Spleen (tissue), 11 donors: Measurements from ENCODE around the gene OBSCN. TPM values are rescaled to one million over a fixed set of nuclear protein-coding genes. Genes with fewer than 3 reads are reported as not detected.
"Not testable (repeated sequence)": the region's sequence is repeated elsewhere in the genome, so short reads cannot be mapped to it uniquely, and the experiment has no call there.

Source experiments
- DNase-seq: peaks from one replicate; pipeline ENCODE4 v3.0.0-alpha.2; 2020
- H3K27ac ChIP-seq, 8 donors: fragments of 200-600 bp; sonication (generic) in 7 of 8; 1 replicate in 4 of 8; 2 replicates in 4 of 8; pipeline versions ENCODE4 v1.5.0 to v1.8.0; 2016 to 2021; ENCODE audit warnings: inconsistent platforms in 4 of 8, mild to moderate bottlenecking in 4 of 8, moderate library complexity in 1 of 8
- H3K27me3 ChIP-seq, 7 donors: fragments of 200-600 bp; sonication (generic) in 6 of 7; replicated peaks in 1 of 7; 1 replicate in 4 of 7; 2 replicates in 3 of 7; pipeline versions ENCODE4 v1.5.0 to v1.8.0; 2016 to 2021; ENCODE audit warnings: inconsistent platforms in 3 of 7, mild to moderate bottlenecking in 1 of 7
- H3K36me3 ChIP-seq, 6 donors: fragments of 200-600 bp; sonication (generic) in 5 of 6; 1 replicate in 4 of 6; 2 replicates in 2 of 6; pipeline versions ENCODE4 v1.5.0 to v1.8.0; 2016 to 2021; ENCODE audit warnings: inconsistent platforms in 2 of 6
- H3K4me1 ChIP-seq, 6 donors: fragments of 200-600 bp; sonication (generic) in 5 of 6; 1 replicate in 3 of 6; 2 replicates in 3 of 6; pipeline versions ENCODE4 v1.5.0 to v1.8.0; 2016 to 2021; ENCODE audit warnings: inconsistent platforms in 3 of 6
- H3K4me3 ChIP-seq, 8 donors: fragments of 200-600 bp; sonication (generic) in 7 of 8; 1 replicate in 4 of 8; 2 replicates in 4 of 8; pipeline versions ENCODE4 v1.5.0 to v1.8.0; 2016 to 2021; ENCODE audit warnings: inconsistent platforms in 4 of 8, mild to moderate bottlenecking in 4 of 8, moderate library complexity in 2 of 8
- H3K9me3 ChIP-seq, 8 donors: fragments of 200-600 bp; sonication (generic) in 7 of 8; 1 replicate in 4 of 8; 2 replicates in 4 of 8; pipeline versions ENCODE4 v1.5.0 to v1.8.0; 2016 to 2021; ENCODE audit warnings: inconsistent platforms in 4 of 8
- CTCF ChIP-seq, 11 experiments: fragments of 200-600 bp in 7 of 11; fragments of 450-650 bp in 4 of 11; sonication (generic) in 4 of 11; IDR thresholded peaks in 8 of 11; conservative IDR thresholded peaks in 3 of 11; 1 replicate in 7 of 11; 2 replicates in 4 of 11; pipeline versions ENCODE4 v1.4.0 to v1.8.0; 2016 to 2021; ENCODE audit warnings: antibody characterized with exemption in 11 of 11, inconsistent platforms in 4 of 11, mild to moderate bottlenecking in 1 of 11
- POLR2A ChIP-seq, 3 donors: fragments of 450-650 bp; IDR thresholded peaks; one replicate each; pipeline ENCODE4 v1.5.1; 2017; ENCODE audit warnings: antibody characterized with exemption in 3 of 3, mild to moderate bottlenecking in 1 of 3
- POLR2AphosphoS5 ChIP-seq, 3 donors: sonication (generic); formaldehyde crosslinking; IDR thresholded peaks; one replicate each; pipeline ENCODE4 v1.5.1; 2017; ENCODE audit warnings: antibody characterized with exemption in 3 of 3
- WGBS, 5 donors: extraction: QIAGEN DNeasy Blood & Tissue Kit in 3 of 5; methylation state at CpG; one replicate each; pipeline versions ENCODE4 v1.1.5 to v1.1.7; 2013 to 2018; 5-methylcytosine and 5-hydroxymethylcytosine counted together
- intact Hi-C: fragments of 100-400 bp; cut with DNase I; formaldehyde crosslinking; loops from one replicate; pipeline ENCODE4 v1.15.0; 2023; ENCODE audit warnings: low total_unique reads
- polyA plus RNA-seq, 3 donors: library from polyadenylated mRNA; stranded (reverse); fragments of 200-250 nt; gene quantifications; one replicate each; pipeline ENCODE4 v1.2.1, GENCODE V29; 2013
- total RNA-seq, 7 donors: library from RNA; depleted of rRNA in 3 of 7; stranded (reverse); fragments of >200 nt in 3 of 7; fragmentation: NEBNext Ultra II Directional in 4 of 7; extraction: Animal tissue kit (Norgen Biotek cat#: 25700) in 4 of 7; gene quantifications; one replicate each; pipeline versions ENCODE4 v1.1.0 to v1.2.1, GENCODE V29; 2016 to 2021
- donor health status: healthy with polysubstance abuse.
- donor health status: DM: no; HTN: no; CAD: no; lungs with moderate emphysema.
- donor health status: DM: no; HTN: no; CAD: no.
- donor health status: Bipolar disorder and iron deficiency.
- donor health status: healthy.
- donor health status: DM: no; HTN: no; CAD: no.
- donor health status: DM: yes; HTN: yes; CAD: no.

OBSCN gene
- total and polyA plus RNA-seq, 10 donors, result 12.6 to 71.7 (median 41.9) TPM

GRCh38 chr1:228267962-228268880 lies 60.4 kb downstream of the OBSCN start:
- Histone ChIP-seq H3K9me3 (no peaks in the 10 kb centered on the region), H3K27ac (no peak overlapping the region), H3K4me1 (no peaks in the 10 kb centered on the region), H3K27me3 (no peaks in the 10 kb centered on the region), H3K4me3 (no peak overlapping the region), H3K36me3 (peaks cover 0 to 9% (median 4%) of the 10 kb centered on the region in 6 donors)
- WGBS, 5 donors, result 83 to 95% (median 90%) methylated on average over 21 to 22 of the region's 22 CpGs
- TF ChIP-seq POLR2A (IDR thresholded peaks at IDR 0.05), result no peak
- TF ChIP-seq POLR2AphosphoS5 (IDR thresholded peaks at IDR 0.05), result no peak
- no peak for TF ChIP-seq CTCF (IDR thresholded peaks at IDR 0.05 in 8 of 11, conservative IDR thresholded peaks at IDR 0.05 in 3 of 11)
- no peak for DNase-seq
- intact Hi-C loops, result no loop called here

- 89 to 96% (median 93%) methylated on average over 8 of the region's 8 CpGs for WGBS, 5 donors
- H3K27ac ChIP-seq, result no peak overlapping the region
- DNase-seq, result no peak
These were observed 61.0 kb downstream of the OBSCN start for GRCh38 chr1:228268881-228269265.

GRCh38 chr1:228269431-228269830 lies 61.6 kb downstream of the OBSCN start:
- H3K27me3 ChIP-seq, H3K27ac ChIP-seq, H3K4me3 ChIP-seq, H3K4me1 ChIP-seq, H3K9me3 ChIP-seq, DNase-seq, intact Hi-C loops: not testable (repeated sequence)
- peaks cover 0 to 19% (median 5%) of the 10 kb centered on the region in 6 donors for H3K36me3 ChIP-seq
- WGBS, 5 donors, result 89 to 99% (median 94%) methylated on average over 8 to 17 of the region's 17 CpGs

More at GRCh38 chr1:228268881-228269265, 61.0 kb downstream of the OBSCN start:
- H3K4me1 ChIP-seq, result no peaks in the 10 kb centered on the region
- intact Hi-C loops, result no loop called here
- H3K4me3 ChIP-seq, result no peak overlapping the region
- no peak for TF ChIP-seq CTCF (IDR thresholded peaks at IDR 0.05 in 8 of 11, conservative IDR thresholded peaks at IDR 0.05 in 3 of 11)
- no peak for TF ChIP-seq POLR2AphosphoS5 (IDR thresholded peaks at IDR 0.05)
- TF ChIP-seq POLR2A (IDR thresholded peaks at IDR 0.05), result no peak
- H3K9me3 ChIP-seq, result no peaks in the 10 kb centered on the region
- no peaks in the 10 kb centered on the region for H3K27me3 ChIP-seq
- H3K36me3 ChIP-seq, result peaks cover 0 to 13% (median 4%) of the 10 kb centered on the region in 6 donors

GRCh38 chr1:228270032-228270431 lies 62.2 kb downstream of the OBSCN start:
- no peak for DNase-seq
- Histone ChIP-seq H3K27ac (peak overlapping the region in 3 of 8 donors; percentile 35 to 41 (median 40)), H3K9me3 (no peaks in the 10 kb centered on the region), H3K4me1 (peaks cover 0 to 11% (median 6%) of the 10 kb centered on the region in 6 donors), H3K4me3 (no peak overlapping the region), H3K27me3 (no peaks in the 10 kb centered on the region), H3K36me3 (peaks cover 0 to 19% (median 5%) of the 10 kb centered on the region in 6 donors)
- intact Hi-C loops, result loop anchor here (10.0 kb wide), 1 partner anchor 145 kb away; no protein-coding TSS in a partner anchor
- TF ChIP-seq POLR2A (IDR thresholded peaks at IDR 0.05) (no peak), CTCF (IDR thresholded peaks at IDR 0.05 in 8 of 11, conservative IDR thresholded peaks at IDR 0.05 in 3 of 11) (no peak), POLR2AphosphoS5 (IDR thresholded peaks at IDR 0.05) (no peak)
- 58 to 81% (median 70%) methylated on average over 1 of the region's 1 CpG for WGBS, 5 donors
